HEK293T (cell line): Measurements from ENCODE around the gene TRDMT1.

Source experiments
- CTCF ChIA-PET: fragments of 350-600 bp; formaldehyde crosslinking; extraction: SDS; loops from one replicate; lab custom pipeline; 2021; ENCODE audit warnings: antibody characterized with exemption, inconsistent platforms; lab: Yijun Ruan, JAX
- POLR2A ChIA-PET: fragments of 350-600 bp; formaldehyde crosslinking; extraction: SDS; loops from one replicate; lab custom pipeline; 2020; ENCODE audit warnings: antibody characterized with exemption, inconsistent platforms; lab: Yijun Ruan, JAX
- DNase-seq: peaks from one replicate; pipeline ENCODE4 v3.0.0; 2012; ENCODE audit warnings: mixed read lengths; ENCODE audit errors: extremely low spot score
- ARNT ChIP-seq: fragments of 450-650 bp; IDR thresholded peaks from 2 replicates; pipeline ENCODE4 v1.6.1; 2017; ENCODE audit warnings: mild to moderate bottlenecking
- BHLHE40 ChIP-seq: fragments of 450-650 bp; IDR thresholded peaks from 2 replicates; pipeline ENCODE4 v1.6.1; 2016; ENCODE audit warnings: mild to moderate bottlenecking, moderate library complexity, borderline replicate concordance
- CTBP1 ChIP-seq: fragments of 450-650 bp; IDR thresholded peaks from 2 replicates; pipeline ENCODE4 v1.6.1; 2016; ENCODE audit warnings: borderline replicate concordance
- ELF4 ChIP-seq: fragments of 450-650 bp; IDR thresholded peaks from 2 replicates; pipeline ENCODE4 v1.6.1; 2017; ENCODE audit warnings: antibody characterized with exemption
- FOXA1 ChIP-seq: fragments of 450-650 bp; IDR thresholded peaks from 2 replicates; pipeline ENCODE4 v1.6.1; 2016; ENCODE audit warnings: mild to moderate bottlenecking
- FOXK2 ChIP-seq: fragments of 450-650 bp; IDR thresholded peaks from 2 replicates; pipeline ENCODE4 v1.6.1; 2016; ENCODE audit warnings: mild to moderate bottlenecking
- FOXM1 ChIP-seq: fragments of 450-650 bp; IDR thresholded peaks from 2 replicates; pipeline ENCODE4 v1.6.1; 2017; ENCODE audit warnings: mild to moderate bottlenecking, borderline replicate concordance
- HDGF ChIP-seq: fragments of 450-650 bp; IDR thresholded peaks from 2 replicates; pipeline ENCODE4 v1.6.1; 2017; ENCODE audit warnings: antibody characterized with exemption, borderline replicate concordance
- L3MBTL2 ChIP-seq: fragments of 450-650 bp; conservative IDR thresholded peaks from 2 replicates; pipeline ENCODE4 v1.6.1; 2016; ENCODE audit warnings: mild to moderate bottlenecking
- LEF1 ChIP-seq: fragments of 450-650 bp; IDR thresholded peaks from 2 replicates; pipeline ENCODE4 v1.6.1; 2017; ENCODE audit warnings: mild to moderate bottlenecking, borderline replicate concordance
- NFRKB ChIP-seq: fragments of 450-650 bp; IDR thresholded peaks from 2 replicates; pipeline ENCODE4 v1.6.1; 2016; ENCODE audit warnings: mild to moderate bottlenecking, moderate library complexity
- PKNOX1 ChIP-seq: fragments of 450-650 bp; IDR thresholded peaks from 2 replicates; pipeline ENCODE4 v1.6.1; 2016
- SP1 ChIP-seq: fragments of 450-650 bp; IDR thresholded peaks from 2 replicates; pipeline ENCODE4 v1.6.1; 2017
- SUZ12 ChIP-seq: fragments of 450-650 bp; IDR thresholded peaks from 2 replicates; pipeline ENCODE4 v1.6.1; 2016; ENCODE audit warnings: mild to moderate bottlenecking
- TARDBP ChIP-seq: fragments of 450-650 bp; IDR thresholded peaks from 2 replicates; pipeline ENCODE4 v1.6.1; 2016
- ZNF384 ChIP-seq: fragments of 450-650 bp; IDR thresholded peaks from 2 replicates; pipeline ENCODE4 v1.6.1; 2016

TRDMT1 gene

GRCh38 chr10:17106991-17107390 is 94.5 kb downstream of the TRDMT1 start:
- POLR2A ChIA-PET = no interaction called here
- TF ChIP-seq ELF4 (no peak), ARNT (no peak), LEF1 (no peak)
- CTCF ChIA-PET = no interaction called here
- no peak for DNase-seq

DNA sequence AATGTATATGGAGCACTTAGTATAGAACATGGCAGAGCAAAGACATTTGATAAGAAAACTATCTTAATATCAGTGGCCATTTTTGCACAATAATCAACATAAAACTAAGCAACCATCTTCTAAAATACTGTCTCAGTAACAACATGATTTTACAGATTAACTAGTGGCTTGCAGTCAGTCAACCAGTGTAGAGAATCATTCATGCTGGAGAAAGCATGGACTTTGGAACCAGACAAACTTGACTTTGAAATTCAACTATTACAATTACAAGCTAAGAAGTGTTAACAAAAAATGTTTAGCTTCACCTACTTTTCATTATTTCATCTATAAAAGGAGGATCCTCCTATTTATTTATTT is 99.6 kb downstream of the TRDMT1 start:
- TF ChIP-seq TARDBP (no peak), ARNT (no peak), SP1 (no peak), ELF4 (no peak), NFRKB (no peak), L3MBTL2 (no peak), CTBP1 (no peak), LEF1 (no peak), SUZ12 (no peak), FOXM1 (no peak), ZNF384 (no peak), FOXA1 (no peak), HDGF (no peak), FOXK2 (no peak), PKNOX1 (no peak), BHLHE40 (no peak)
- ChIA-PET CTCF (no interaction called here), POLR2A (no interaction called here)
- DNase-seq = no peak

GRCh38 chr10:17101257-17101909 is 100.1 kb downstream of the TRDMT1 start:
- no peak for DNase-seq
- no peak for TF ChIP-seq ARNT
- TF ChIP-seq FOXM1 = no peak
- no peak for TF ChIP-seq FOXA1
- ChIA-PET POLR2A (no interaction called here), CTCF (no interaction called here)

GRCh38 chr10:17100586-17100985 is 100.9 kb downstream of the TRDMT1 start:
- ChIA-PET POLR2A (no interaction called here), CTCF (no interaction called here)
- no peak for DNase-seq
- TF ChIP-seq HDGF (no peak), SUZ12 (no peak), ARNT (no peak), BHLHE40 (no peak)

GRCh38 chr10:17098012-17098411 is 103.5 kb downstream of the TRDMT1 start:
- DNase-seq = no peak

More at GRCh38 chr10:17098012-17098411, 103.5 kb downstream of the TRDMT1 start:
- POLR2A ChIA-PET = no interaction called here
- CTCF ChIA-PET = no interaction called here
- no peak for TF ChIP-seq ZNF384
- no peak for TF ChIP-seq ARNT
- TF ChIP-seq ELF4 = no peak
- no peak for TF ChIP-seq HDGF
- TF ChIP-seq L3MBTL2 = no peak
